DND-41 (cell line): Measurements from ENCODE around the gene DGKI.

ENCODE experiments used
- EZH2 ChIP-seq: IDR thresholded peaks from 3 replicates; pipeline ENCODE4 v1.6.1; 2012; ENCODE audit warnings: borderline replicate concordance, low read depth, mild to moderate bottlenecking, moderate library complexity, low read length, inconsistent platforms; ENCODE audit not compliant: severe bottlenecking
- TF ChIP-seq, protein P1 (sequence below): IDR thresholded peaks from 2 replicates; pipeline ENCODE4 v1.5.1; 2012; ENCODE audit warnings: borderline replicate concordance, low read length, moderate library complexity, mild to moderate bottlenecking; ENCODE audit not compliant: poor library complexity, severe bottlenecking; ENCODE audit errors: extremely low read depth

GRCh38 chr7:137795211-137795610, 51.6 kb downstream of the DGKI start:
- TF ChIP-seq, protein P1, sequence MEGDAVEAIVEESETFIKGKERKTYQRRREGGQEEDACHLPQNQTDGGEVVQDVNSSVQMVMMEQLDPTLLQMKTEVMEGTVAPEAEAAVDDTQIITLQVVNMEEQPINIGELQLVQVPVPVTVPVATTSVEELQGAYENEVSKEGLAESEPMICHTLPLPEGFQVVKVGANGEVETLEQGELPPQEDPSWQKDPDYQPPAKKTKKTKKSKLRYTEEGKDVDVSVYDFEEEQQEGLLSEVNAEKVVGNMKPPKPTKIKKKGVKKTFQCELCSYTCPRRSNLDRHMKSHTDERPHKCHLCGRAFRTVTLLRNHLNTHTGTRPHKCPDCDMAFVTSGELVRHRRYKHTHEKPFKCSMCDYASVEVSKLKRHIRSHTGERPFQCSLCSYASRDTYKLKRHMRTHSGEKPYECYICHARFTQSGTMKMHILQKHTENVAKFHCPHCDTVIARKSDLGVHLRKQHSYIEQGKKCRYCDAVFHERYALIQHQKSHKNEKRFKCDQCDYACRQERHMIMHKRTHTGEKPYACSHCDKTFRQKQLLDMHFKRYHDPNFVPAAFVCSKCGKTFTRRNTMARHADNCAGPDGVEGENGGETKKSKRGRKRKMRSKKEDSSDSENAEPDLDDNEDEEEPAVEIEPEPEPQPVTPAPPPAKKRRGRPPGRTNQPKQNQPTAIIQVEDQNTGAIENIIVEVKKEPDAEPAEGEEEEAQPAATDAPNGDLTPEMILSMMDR = no peak
- TF ChIP-seq EZH2 = no peak
